Measurements from ENCODE around the gene FAU.

DNA sequence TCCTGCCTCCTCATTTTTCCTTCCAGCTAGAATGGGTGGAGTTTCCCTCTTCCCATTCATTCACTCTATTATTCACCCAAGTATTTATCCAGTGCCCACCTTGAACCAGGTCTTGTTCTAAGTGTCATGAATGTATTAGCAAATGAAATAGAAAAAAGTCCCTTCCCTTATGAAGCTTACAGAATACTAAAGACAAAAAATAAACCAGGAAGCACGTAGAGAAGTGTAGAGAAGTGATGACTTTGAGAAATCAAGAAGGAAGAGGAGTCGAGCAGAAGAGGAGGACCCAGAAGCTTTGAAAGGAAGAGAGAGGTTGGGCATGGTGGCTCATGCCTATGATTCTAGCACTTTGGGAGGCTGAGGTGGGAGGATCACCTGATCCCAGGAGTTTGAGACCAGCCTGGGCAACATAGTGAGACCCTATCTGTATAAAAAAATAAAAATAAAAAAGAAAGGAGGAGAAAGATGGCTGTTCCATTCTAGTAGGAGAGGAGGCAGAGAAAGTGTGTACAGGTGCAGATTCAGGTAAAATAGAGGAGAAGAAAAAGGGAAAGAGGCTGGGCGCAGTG, 29.5 kb upstream of the FAU start:
- no peak for TF ChIP-seq POLR2A (IDR thresholded peaks at IDR 0.05)
- TF ChIP-seq, protein P1, sequence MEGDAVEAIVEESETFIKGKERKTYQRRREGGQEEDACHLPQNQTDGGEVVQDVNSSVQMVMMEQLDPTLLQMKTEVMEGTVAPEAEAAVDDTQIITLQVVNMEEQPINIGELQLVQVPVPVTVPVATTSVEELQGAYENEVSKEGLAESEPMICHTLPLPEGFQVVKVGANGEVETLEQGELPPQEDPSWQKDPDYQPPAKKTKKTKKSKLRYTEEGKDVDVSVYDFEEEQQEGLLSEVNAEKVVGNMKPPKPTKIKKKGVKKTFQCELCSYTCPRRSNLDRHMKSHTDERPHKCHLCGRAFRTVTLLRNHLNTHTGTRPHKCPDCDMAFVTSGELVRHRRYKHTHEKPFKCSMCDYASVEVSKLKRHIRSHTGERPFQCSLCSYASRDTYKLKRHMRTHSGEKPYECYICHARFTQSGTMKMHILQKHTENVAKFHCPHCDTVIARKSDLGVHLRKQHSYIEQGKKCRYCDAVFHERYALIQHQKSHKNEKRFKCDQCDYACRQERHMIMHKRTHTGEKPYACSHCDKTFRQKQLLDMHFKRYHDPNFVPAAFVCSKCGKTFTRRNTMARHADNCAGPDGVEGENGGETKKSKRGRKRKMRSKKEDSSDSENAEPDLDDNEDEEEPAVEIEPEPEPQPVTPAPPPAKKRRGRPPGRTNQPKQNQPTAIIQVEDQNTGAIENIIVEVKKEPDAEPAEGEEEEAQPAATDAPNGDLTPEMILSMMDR (IDR thresholded peaks at IDR 0.05 in 8 of 11, conservative IDR thresholded peaks at IDR 0.05 in 3 of 11) = no peak

Data from spleen (tissue), 7 donors.